Fibroblast of villous mesenchyme (primary cell): ENCODE measurements around the gene ZBTB20. TPM values are rescaled to one million over a fixed set of nuclear protein-coding genes. Genes with fewer than 3 reads are reported as not detected.

Experiments used
- DNase-seq: peaks from one replicate; pipeline ENCODE4 v3.0.0-alpha.2; 2010; ENCODE audit warnings: low read depth
- H3K4me3 ChIP-seq: 2 replicates; pipeline ENCODE4 v1.5.1; 2011; ENCODE audit warnings: low read depth, mild to moderate bottlenecking, low read length
- CTCF ChIP-seq: IDR thresholded peaks from 2 replicates; pipeline ENCODE4 v1.5.1; 2012; ENCODE audit warnings: low read depth, mild to moderate bottlenecking, low read length; ENCODE audit not compliant: insufficient read depth
- total RNA-seq: library from RNA; depleted of rRNA; stranded (reverse); fragments of >200 nt; gene quantifications from 2 replicates; pipeline ENCODE4 v1.2.3, GENCODE V29; 2012

The ZBTB20 gene
- total RNA-seq, 1 donor = 28.1 TPM

GRCh38 chr3:114585687-114586086 lies 561.4 kb downstream of the ZBTB20 start:
- no peak for DNase-seq

GRCh38 chr3:114584734-114585371 lies 562.2 kb downstream of the ZBTB20 start:
- no peak for TF ChIP-seq CTCF
- H3K4me3 ChIP-seq = no peak overlapping the region
- DNase-seq = no peak

More at GRCh38 chr3:114585687-114586086, 561.4 kb downstream of the ZBTB20 start:
- TF ChIP-seq CTCF = no peak
- no peak overlapping the region for H3K4me3 ChIP-seq

- H3K4me3 ChIP-seq = no peak overlapping the region
- DNase-seq = no peak
- TF ChIP-seq CTCF = no peak
Observed at GRCh38 chr3:114582929-114583328, 564.2 kb downstream of the ZBTB20 start.

GRCh38 chr3:114572364-114573062 lies 574.6 kb downstream of the ZBTB20 start:
- TF ChIP-seq CTCF = no peak
- DNase-seq = no peak
- no peak overlapping the region for H3K4me3 ChIP-seq

- no peak overlapping the region for H3K4me3 ChIP-seq
- no peak for TF ChIP-seq CTCF
- no peak for DNase-seq
Observed at GRCh38 chr3:114571363-114571762, 575.7 kb downstream of the ZBTB20 start.

- no peak for DNase-seq
- no peak overlapping the region for H3K4me3 ChIP-seq
- TF ChIP-seq CTCF = no peak
Observed at GRCh38 chr3:114569186-114569585, 577.9 kb downstream of the ZBTB20 start.
